ENCODE results near the gene CXCR6. TPM values are rescaled to one million over a fixed set of nuclear protein-coding genes. Genes with fewer than 3 reads are reported as not detected.

Gene CXCR6
- polyA plus RNA-seq, 2 of the 4 experiments (the other 2 are of a cell fraction): not detected

DNA sequence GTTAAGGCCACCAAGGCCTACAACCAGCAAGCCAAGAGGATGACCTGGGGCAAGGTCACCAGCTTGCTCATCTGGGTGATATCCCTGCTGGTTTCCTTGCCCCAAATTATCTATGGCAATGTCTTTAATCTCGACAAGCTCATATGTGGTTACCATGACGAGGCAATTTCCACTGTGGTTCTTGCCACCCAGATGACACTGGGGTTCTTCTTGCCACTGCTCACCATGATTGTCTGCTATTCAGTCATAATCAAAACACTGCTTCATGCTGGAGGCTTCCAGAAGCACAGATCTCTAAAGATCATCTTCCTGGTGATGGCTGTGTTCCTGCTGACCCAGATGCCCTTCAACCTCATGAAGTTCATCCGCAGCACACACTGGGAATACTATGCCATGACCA lies 3.6 kb downstream of the CXCR6 start:
- Histone ChIP-seq H3K4me2 (no peak overlapping the region), H3K9me3 (no peaks in the 10 kb centered on the region), H3K4me3 (no peak overlapping the region), H3K27ac (no peak overlapping the region), H3K4me1 (no peaks in the 10 kb centered on the region)
- ATAC-seq (no peak), DNase-seq (ENCODE audit: low read depth in 1 of 2, low spot score in 1 of 2) (no peak), FAIRE-seq (no peak)
- WGBS (ENCODE audit: missing lambda C conversion rate): 90% methylated on average over 3 of the region's 3 CpGs
- TF ChIP-seq MAX (IDR thresholded peaks at IDR 0.05) (no peak), MAZ (IDR thresholded peaks at IDR 0.05; ENCODE audit: borderline replicate concordance, low read depth, low read length) (no peak), ZSCAN20 (CRISPR knock-in tag; IDR thresholded peaks at IDR 0.05) (no peak), EHMT2 (IDR thresholded peaks at IDR 0.05; ENCODE audit: low read depth) (no peak), NFE2L2 (conservative IDR thresholded peaks at IDR 0.05; ENCODE audit: low read length) (0 out of 2 replicates have a peak, but pooled peaks have one; percentile 10), SREBF2 (IDR thresholded peaks at IDR 0.05) (no peak), NR3C1 (IDR thresholded peaks at IDR 0.05) (no peak)
- ChIA-PET CTCF (interaction anchor here (3.0 kb wide), 1 partner anchor 132 kb away, joined by 20 read pairs; no protein-coding TSS in a partner anchor), POLR2A (no interaction called here)

GRCh38 chr3:45947361-45947760 lies 4.1 kb downstream of the CXCR6 start:
- Histone ChIP-seq H3K4me2 (no peak overlapping the region), H3K27ac (no peak overlapping the region), H3K4me1 (no peaks in the 10 kb centered on the region), H3K4me3 (no peak overlapping the region), H3K9me3 (no peaks in the 10 kb centered on the region)
- DNase-seq (ENCODE audit: low read depth in 1 of 2, low spot score in 1 of 2) (no peak), ATAC-seq (no peak), FAIRE-seq (no peak)
- ChIA-PET POLR2A (no interaction called here), CTCF (interaction anchor here (1.0 to 1.1 kb wide), 2 partner anchors 21 to 131 kb away, joined by 4 to 5 read pairs; no protein-coding TSS in a partner anchor)
- 92% methylated on average over 3 of the region's 3 CpGs for WGBS (ENCODE audit: missing lambda C conversion rate)
- TF ChIP-seq TP53 (CRISPR knock-in tag; IDR thresholded peaks at IDR 0.05) (no peak), NFE2L2 (conservative IDR thresholded peaks at IDR 0.05; ENCODE audit: low read length) (peak; percentile 75), CBX8 (IDR thresholded peaks at IDR 0.05) (no peak), HOXB5 (CRISPR knock-in tag; IDR thresholded peaks at IDR 0.05) (no peak)

DNA sequence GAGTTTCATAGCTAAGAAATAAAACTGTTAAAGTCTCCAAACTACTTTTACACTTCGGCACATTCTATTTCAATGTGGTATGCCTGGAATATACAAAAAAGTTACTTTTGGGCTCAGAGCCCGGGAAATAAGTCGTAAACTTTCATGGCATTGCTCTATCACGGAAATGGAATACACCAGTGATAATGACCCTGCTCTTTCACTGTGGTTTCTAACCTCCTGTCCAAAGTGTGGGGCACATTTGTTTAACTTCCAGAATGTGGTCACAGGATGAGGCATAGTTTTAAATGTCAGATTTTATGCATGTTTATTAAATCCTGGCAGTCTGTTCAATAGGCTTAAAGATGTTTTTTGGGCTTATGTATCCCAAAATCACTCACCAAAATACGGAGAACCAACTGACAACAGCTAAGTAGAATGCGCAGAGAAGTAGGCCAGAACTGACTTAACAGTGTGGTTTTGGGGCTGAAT lies 5.1 kb downstream of the CXCR6 start:
- POLR2A ChIA-PET: no interaction called here

GRCh38 chr3:45948881-45949280 lies 5.6 kb downstream of the CXCR6 start:
- Histone ChIP-seq H3K27ac (no peak overlapping the region), H3K4me3 (no peak overlapping the region), H3K4me2 (no peak overlapping the region), H3K9me3 (no peaks in the 10 kb centered on the region), H3K4me1 (no peaks in the 10 kb centered on the region)
- ChIA-PET CTCF (no interaction called here), POLR2A (no interaction called here)
- no peak for TF ChIP-seq BCL3 (IDR thresholded peaks at IDR 0.05)
- TF ChIP-seq SMC3 (IDR thresholded peaks at IDR 0.05): no peak
- WGBS (ENCODE audit: missing lambda C conversion rate): 82% methylated on average over 6 of the region's 6 CpGs
- DNase-seq (ENCODE audit: low read depth in 1 of 2, low spot score in 1 of 2) (no peak), ATAC-seq (no peak), FAIRE-seq (no peak)

More for the DNA sequence above, 5.1 kb downstream of the CXCR6 start:
- ATAC-seq (no peak), DNase-seq (ENCODE audit: low read depth in 1 of 2, low spot score in 1 of 2) (no peak), FAIRE-seq (no peak)
- WGBS (ENCODE audit: missing lambda C conversion rate): 95% methylated on average over 6 of the region's 6 CpGs
- Histone ChIP-seq H3K4me3 (no peak overlapping the region), H3K27ac (no peak overlapping the region), H3K4me2 (no peak overlapping the region), H3K9me3 (no peaks in the 10 kb centered on the region), H3K4me1 (no peaks in the 10 kb centered on the region)
- CTCF ChIA-PET: interaction anchor here (1.0 to 1.1 kb wide), 2 partner anchors 20 to 130 kb away, joined by 4 to 5 read pairs; no protein-coding TSS in a partner anchor
- TF ChIP-seq POLR2A (IDR thresholded peaks at IDR 0.05; ENCODE audit: low read length): no peak
- no peak for TF ChIP-seq HOXB5 (CRISPR knock-in tag; IDR thresholded peaks at IDR 0.05)

- Histone ChIP-seq H3K4me2 (no peak overlapping the region), H3K27ac (no peak overlapping the region), H3K4me3 (no peak overlapping the region), H3K9me3 (no peaks in the 10 kb centered on the region), H3K4me1 (no peaks in the 10 kb centered on the region)
- no peak for DNase-seq (ENCODE audit: low read depth in 1 of 2, low spot score in 1 of 2)
- CTCF ChIA-PET: no interaction called here
- no peak for ATAC-seq
- POLR2A ChIA-PET: no interaction called here
- 92% methylated on average over 3 of the region's 4 CpGs for WGBS (ENCODE audit: missing lambda C conversion rate)
- FAIRE-seq: no peak
- TF ChIP-seq HEYL (CRISPR knock-in tag; IDR thresholded peaks at IDR 0.05) (no peak), HOXB5 (CRISPR knock-in tag; IDR thresholded peaks at IDR 0.05) (no peak), MAX (IDR thresholded peaks at IDR 0.05) (no peak), RNF2 (IDR thresholded peaks at IDR 0.05; ENCODE audit: borderline replicate concordance, low read depth) (no peak), POLR2AphosphoS2 (conservative IDR thresholded peaks at IDR 0.05; ENCODE audit: low read length) (no peak)
- TF ChIP-seq, protein P1, sequence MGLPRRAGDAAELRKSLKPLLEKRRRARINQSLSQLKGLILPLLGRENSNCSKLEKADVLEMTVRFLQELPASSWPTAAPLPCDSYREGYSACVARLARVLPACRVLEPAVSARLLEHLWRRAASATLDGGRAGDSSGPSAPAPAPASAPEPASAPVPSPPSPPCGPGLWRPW (IDR thresholded peaks at IDR 0.05): no peak
Measured at GRCh38 chr3:45949432-45949831, 6.2 kb downstream of the CXCR6 start.
